Right lobe of liver (tissue), 6 donors: ENCODE measurements around the gene CASP10. TPM values are rescaled to one million over a fixed set of nuclear protein-coding genes. Genes with fewer than 3 reads are reported as not detected.
"Not testable (repeated sequence)": the region's sequence is repeated elsewhere in the genome, so short reads cannot be mapped to it uniquely, and the experiment has no call there.

Experiments
- ATAC-seq, 4 donors: fragments of 200-7000 bp; cut with Tn5 transposase; one replicate each; pipeline ENCODE4 v1.9.1; 2020; ENCODE audit warnings: mild to moderate bottlenecking in 4 of 4, moderate library complexity in 4 of 4
- DNase-seq, 3 donors: peaks; one replicate each; pipeline ENCODE4 v3.0.0-alpha.2; 2020
- H3K27ac ChIP-seq, 3 donors: fragments of 200-600 bp; one replicate each; pipeline ENCODE4 v1.8.0; 2022
- H3K27me3 ChIP-seq, 2 donors: fragments of 200-600 bp; one replicate each; pipeline ENCODE4 v1.8.0; 2022
- H3K36me3 ChIP-seq, 4 donors: fragments of 200-600 bp; sonication (generic) in 1 of 4; one replicate each; pipeline versions ENCODE4 v1.5.1 to v1.8.0; 2017 to 2022; ENCODE audit warnings: control low read depth in 1 of 4
- H3K4me1 ChIP-seq, 4 donors: fragments of 200-600 bp; sonication (generic) in 1 of 4; one replicate each; pipeline versions ENCODE4 v1.5.1 to v1.8.0; 2017 to 2022; ENCODE audit warnings: control low read depth in 1 of 4
- H3K4me3 ChIP-seq, 3 donors: fragments of 200-600 bp; one replicate each; pipeline ENCODE4 v1.8.0; 2022
- H3K9me3 ChIP-seq, 4 donors: fragments of 200-600 bp; sonication (generic) in 1 of 4; one replicate each; pipeline versions ENCODE4 v1.5.1 to v1.8.0; 2017 to 2022; ENCODE audit warnings: control low read depth in 1 of 4
- CTCF ChIP-seq, 4 donors: fragments of 200-600 bp in 3 of 4; fragments of 450-650 bp in 1 of 4; IDR thresholded peaks; one replicate each; pipeline versions ENCODE4 v1.5.1 to v1.8.0; 2016 to 2022; ENCODE audit warnings: antibody characterized with exemption in 4 of 4, mild to moderate bottlenecking in 2 of 4
- POLR2A ChIP-seq: fragments of 450-650 bp; IDR thresholded peaks from one replicate; pipeline ENCODE4 v1.6.1; 2017; ENCODE audit warnings: antibody characterized with exemption, mild to moderate bottlenecking
- WGBS: methylation state at CpG from one replicate; pipeline ENCODE4 v1.1.6; 2018; ENCODE audit warnings: low coverage, low lambda C conversion rate; ENCODE audit not compliant: insufficient coverage; ENCODE audit errors: missing lambda C conversion rate; 5-methylcytosine and 5-hydroxymethylcytosine counted together
- intact Hi-C, 2 donors: fragments of 100-400 bp; cut with DNase I; formaldehyde crosslinking; loops; one replicate each; pipeline versions ENCODE4 v1.11.2 to v1.14.1; 2022
- total RNA-seq, 6 experiments: library from RNA; depleted of rRNA in 2 of 6; stranded (reverse); fragments of >200 nt in 2 of 6; fragmentation: NEBNext Ultra II Directional in 3 of 6; extraction: Animal tissue kit (Norgen Biotek cat#: 25700) in 3 of 6; gene quantifications; one replicate each; pipeline versions ENCODE4 v1.1.0 to v1.2.4, GENCODE V29; 2016 to 2023
- donor health status: DM: no; HTN: yes; CAD: no.
- donor health status: DM: no; HTN: no; CAD: no.
- donor health status: DM: no; HTN: no; CAD: no.
- donor health status: DM: no; HTN: yes; CAD: no.
- donor health status: DM: no; HTN: yes; CAD: no.

CASP10 gene
- total RNA-seq, 6 experiments from 2014 or later, result 4.2 to 9.4 (median 8.4) TPM

GRCh38 chr2:201172279-201172678 is 10.7 kb upstream of the CASP10 start:
- no peaks in the 10 kb centered on the region for H3K4me1 ChIP-seq
- intact Hi-C loops, result loop anchor here in 1 of 2 donors (10.0 kb wide), 1 partner anchor 117 kb away; no protein-coding TSS in a partner anchor
- H3K27ac ChIP-seq, result no peak overlapping the region
- TF ChIP-seq CTCF (IDR thresholded peaks at IDR 0.05) (no peak), POLR2A (no peak)
- 29% methylated on average over 2 of the region's 2 CpGs for WGBS
- H3K9me3 ChIP-seq, result no peaks in the 10 kb centered on the region
- DNase-seq (no peak), ATAC-seq (peak; percentile 44 to 57 (median 47))
- no peaks in the 10 kb centered on the region for H3K27me3 ChIP-seq
- H3K4me3 ChIP-seq, result no peak overlapping the region
- H3K36me3 ChIP-seq, result peaks cover 0 to under 1% (median 0%) of the 10 kb centered on the region in 4 donors

GRCh38 chr2:201174687-201175086 is 8.3 kb upstream of the CASP10 start:
- intact Hi-C loops, result loop anchor here (5.0 to 10.0 kb wide), 3 partner anchors 102 to 272 kb away; partner anchors contain the start of genes HYCC2 (in 1 of the 2) and NDUFB3 (in 1 of the 2)
- Histone ChIP-seq H3K9me3 (no peaks in the 10 kb centered on the region), H3K36me3 (no peaks in the 10 kb centered on the region), H3K27ac (no peak overlapping the region), H3K27me3 (no peaks in the 10 kb centered on the region), H3K4me1 (no peaks in the 10 kb centered on the region), H3K4me3 (no peak overlapping the region)
- WGBS, result 67% methylated on average over 1 of the region's 1 CpG
- DNase-seq (no peak), ATAC-seq (no peak)
- TF ChIP-seq POLR2A (no peak), CTCF (IDR thresholded peaks at IDR 0.05) (no peak)

- no peaks in the 10 kb centered on the region for H3K36me3 ChIP-seq
- WGBS, result 29% methylated on average over 6 of the region's 6 CpGs
- DNase-seq, result no peak
- H3K4me3 ChIP-seq, result no peak overlapping the region
- intact Hi-C loops, result loop anchor here (5.0 to 10.0 kb wide), 3 partner anchors 104 to 274 kb away; partner anchors contain the start of genes HYCC2 (in 1 of the 2) and NDUFB3 (in 1 of the 2)
- H3K4me1 ChIP-seq, result no peaks in the 10 kb centered on the region
- no peak overlapping the region for H3K27ac ChIP-seq
- no peaks in the 10 kb centered on the region for H3K27me3 ChIP-seq
- no peak for ATAC-seq
- no peaks in the 10 kb centered on the region for H3K9me3 ChIP-seq
- TF ChIP-seq CTCF (IDR thresholded peaks at IDR 0.05) (no peak), POLR2A (no peak)
Observed at GRCh38 chr2:201176081-201176481, 6.9 kb upstream of the CASP10 start.

- Histone ChIP-seq H3K36me3 (no peaks in the 10 kb centered on the region), H3K4me1 (peaks cover 0 to 11% (median 0%) of the 10 kb centered on the region in 4 donors), H3K27ac (no peak overlapping the region), H3K9me3 (no peaks in the 10 kb centered on the region), H3K27me3 (no peaks in the 10 kb centered on the region), H3K4me3 (no peak overlapping the region)
- intact Hi-C loops, result no loop called here
- ATAC-seq (no peak), DNase-seq (no peak)
- WGBS, result 43% methylated on average over 3 of the region's 3 CpGs
- TF ChIP-seq POLR2A (no peak), CTCF (IDR thresholded peaks at IDR 0.05) (no peak)
Observed at GRCh38 chr2:201180010-201180409, 2.9 kb upstream of the CASP10 start.

GRCh38 chr2:201183365-201183727 is 405 bp downstream of the CASP10 start:
- intact Hi-C loops, result no loop called here

GRCh38 chr2:201183835-201184234 is 894 bp downstream of the CASP10 start:
- H3K36me3 ChIP-seq, DNase-seq, H3K9me3 ChIP-seq, intact Hi-C loops, H3K27me3 ChIP-seq: not testable (repeated sequence)
- peak in 3 of 4 donors; percentile 31 to 38 (median 34) for ATAC-seq
- peak overlapping the region; percentile 56 to 69 (median 63) for H3K4me3 ChIP-seq
- WGBS, result 11% methylated on average over 2 of the region's 5 CpGs
- H3K4me1 ChIP-seq, result peaks cover 0 to 15% (median 0%) of the 10 kb centered on the region in 4 donors
- peak overlapping the region in 2 of 3 donors; percentile 73 to 87 for H3K27ac ChIP-seq

More at GRCh38 chr2:201183365-201183727, 405 bp downstream of the CASP10 start:
- TF ChIP-seq POLR2A (no peak), CTCF (IDR thresholded peaks at IDR 0.05) (no peak)
- peaks cover 0 to 15% (median 0%) of the 10 kb centered on the region in 4 donors for H3K4me1 ChIP-seq
- DNase-seq, result no peak
- peak; percentile 30 to 49 (median 38) for ATAC-seq
- peak overlapping the region; percentile 73 to 87 (median 81) for H3K27ac ChIP-seq
- 2% methylated on average over 4 of the region's 4 CpGs for WGBS
- H3K9me3 ChIP-seq, result no peaks in the 10 kb centered on the region
- H3K4me3 ChIP-seq, result peak overlapping the region; percentile 56 to 69 (median 63)
- peaks cover 0 to 3% (median 0%) of the 10 kb centered on the region in 4 donors for H3K36me3 ChIP-seq
- no peaks in the 10 kb centered on the region for H3K27me3 ChIP-seq

- Histone ChIP-seq H3K4me3 (peak overlapping the region; percentile 56 to 69 (median 63)), H3K27ac (peak overlapping the region in 1 of 3 donors; percentile 87), H3K4me1 (peaks cover 0 to 15% (median 0%) of the 10 kb centered on the region in 4 donors)
- intact Hi-C loops, H3K9me3 ChIP-seq, DNase-seq, ATAC-seq, H3K36me3 ChIP-seq, H3K27me3 ChIP-seq: not testable (repeated sequence)
- 55% methylated on average over 4 of the region's 6 CpGs for WGBS
Observed at GRCh38 chr2:201184248-201184647, 1.3 kb downstream of the CASP10 start.
